Body of pancreas (tissue), 4 donors: Measurements from ENCODE around the gene ADAMTS2.

Experiments
- CTCF ChIP-seq, 7 experiments: fragments of 450-650 bp in 4 of 7; fragments of 200-600 bp in 3 of 7; sonication (generic) in 3 of 7; IDR thresholded peaks; one replicate each; pipeline ENCODE4 v1.5.1; 2016 to 2019; ENCODE audit warnings: antibody characterized with exemption in 7 of 7
- POLR2A ChIP-seq, 3 donors: fragments of 450-650 bp; IDR thresholded peaks; one replicate each; pipeline ENCODE4 v1.6.1; 2016; ENCODE audit warnings: antibody characterized with exemption in 3 of 3, mild to moderate bottlenecking in 2 of 3

DNA sequence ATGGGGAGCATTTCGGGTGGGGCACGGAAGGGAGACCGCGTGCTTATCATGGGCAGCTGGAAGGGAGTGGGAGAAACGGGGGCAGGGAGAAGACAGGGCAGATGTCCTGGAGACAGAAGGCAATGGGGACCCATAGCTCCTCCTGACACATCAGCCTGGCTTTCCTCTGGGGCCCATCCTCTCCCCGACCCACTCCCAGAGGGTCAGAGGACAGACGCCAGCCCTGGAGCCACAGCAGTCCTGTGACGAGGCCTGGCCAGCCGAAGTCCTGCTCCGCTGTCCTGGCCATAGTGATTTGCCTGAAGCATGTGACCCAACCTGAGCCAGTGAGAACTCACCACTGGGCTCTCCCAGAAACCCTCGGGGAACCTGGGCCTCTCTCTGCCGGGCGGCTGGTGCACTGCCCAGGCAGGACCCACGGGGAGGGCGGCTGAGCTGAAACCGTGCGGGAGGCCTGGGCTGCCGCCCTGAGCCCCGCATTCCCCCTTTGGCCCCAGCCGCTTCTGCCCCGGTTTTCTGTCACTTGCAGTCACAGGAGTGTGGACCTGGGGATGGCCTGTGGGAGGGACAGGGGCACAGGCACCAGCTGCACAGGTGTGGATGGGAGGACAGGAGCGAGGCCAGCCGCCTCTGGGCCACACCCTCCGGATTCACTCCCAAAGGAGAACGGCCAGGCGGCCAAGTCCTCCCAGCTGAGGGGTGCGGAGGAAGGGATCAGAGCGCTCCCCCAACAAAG lies 19.8 kb downstream of the ADAMTS2 start:
- TF ChIP-seq CTCF (IDR thresholded peaks at IDR 0.05) (no peak), POLR2A (IDR thresholded peaks at IDR 0.05) (no peak)
